ENCODE measurements around the gene HNRNPA0.

HNRNPA0 gene

DNA sequence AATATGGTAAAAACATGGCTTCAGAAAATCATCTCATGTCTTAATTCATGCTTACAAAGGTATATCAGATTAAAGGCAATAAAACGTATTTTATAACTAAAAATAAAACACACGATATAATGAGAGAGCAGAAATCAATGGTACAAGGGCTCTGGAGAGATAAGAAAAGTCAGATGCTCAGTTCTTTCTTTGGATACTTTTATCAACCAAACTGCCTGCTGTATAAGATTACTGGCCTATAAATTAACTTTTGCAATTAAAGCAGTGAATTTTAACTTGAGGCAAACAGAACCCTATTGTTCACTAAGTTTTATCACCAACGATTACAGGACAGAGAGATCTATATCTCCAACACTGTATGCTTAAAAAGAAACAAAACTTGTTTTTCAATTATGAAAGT, 42.1 kb upstream of the HNRNPA0 start:
- Histone ChIP-seq H4K20me1 (ENCODE audit: insufficient read depth, low read length) (no peaks in the 10 kb centered on the region), H3K4me2 (ENCODE audit: low read length) (no peak overlapping the region), H3K27ac (ENCODE audit: low read length) (no peak overlapping the region), H2AFZ (ENCODE audit: low read depth, low read length) (no peak overlapping the region), H3K9ac (ENCODE audit: low read length) (no peak overlapping the region), H3K4me1 (ENCODE audit: low read length) (peaks cover 9% of the 10 kb centered on the region), H3K36me3 (replicated peaks; ENCODE audit: low read depth, low read length) (no peaks in the 10 kb centered on the region), H3K27me3 (ENCODE audit: low read depth, low read length) (no peaks in the 10 kb centered on the region), H3K79me2 (ENCODE audit: low read length) (no peaks in the 10 kb centered on the region), H3K9me3 (ENCODE audit: insufficient read depth, low read length) (no peaks in the 10 kb centered on the region), H3K4me3 (ENCODE audit: low read length) (no peak overlapping the region)
- no peak for TF ChIP-seq EZH2phosphoT487 (IDR thresholded peaks at IDR 0.05; ENCODE audit: low read depth)
- TF ChIP-seq, protein P1, sequence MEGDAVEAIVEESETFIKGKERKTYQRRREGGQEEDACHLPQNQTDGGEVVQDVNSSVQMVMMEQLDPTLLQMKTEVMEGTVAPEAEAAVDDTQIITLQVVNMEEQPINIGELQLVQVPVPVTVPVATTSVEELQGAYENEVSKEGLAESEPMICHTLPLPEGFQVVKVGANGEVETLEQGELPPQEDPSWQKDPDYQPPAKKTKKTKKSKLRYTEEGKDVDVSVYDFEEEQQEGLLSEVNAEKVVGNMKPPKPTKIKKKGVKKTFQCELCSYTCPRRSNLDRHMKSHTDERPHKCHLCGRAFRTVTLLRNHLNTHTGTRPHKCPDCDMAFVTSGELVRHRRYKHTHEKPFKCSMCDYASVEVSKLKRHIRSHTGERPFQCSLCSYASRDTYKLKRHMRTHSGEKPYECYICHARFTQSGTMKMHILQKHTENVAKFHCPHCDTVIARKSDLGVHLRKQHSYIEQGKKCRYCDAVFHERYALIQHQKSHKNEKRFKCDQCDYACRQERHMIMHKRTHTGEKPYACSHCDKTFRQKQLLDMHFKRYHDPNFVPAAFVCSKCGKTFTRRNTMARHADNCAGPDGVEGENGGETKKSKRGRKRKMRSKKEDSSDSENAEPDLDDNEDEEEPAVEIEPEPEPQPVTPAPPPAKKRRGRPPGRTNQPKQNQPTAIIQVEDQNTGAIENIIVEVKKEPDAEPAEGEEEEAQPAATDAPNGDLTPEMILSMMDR (IDR thresholded peaks at IDR 0.05; ENCODE audit: low read depth, low read length) = no peak

DNA sequence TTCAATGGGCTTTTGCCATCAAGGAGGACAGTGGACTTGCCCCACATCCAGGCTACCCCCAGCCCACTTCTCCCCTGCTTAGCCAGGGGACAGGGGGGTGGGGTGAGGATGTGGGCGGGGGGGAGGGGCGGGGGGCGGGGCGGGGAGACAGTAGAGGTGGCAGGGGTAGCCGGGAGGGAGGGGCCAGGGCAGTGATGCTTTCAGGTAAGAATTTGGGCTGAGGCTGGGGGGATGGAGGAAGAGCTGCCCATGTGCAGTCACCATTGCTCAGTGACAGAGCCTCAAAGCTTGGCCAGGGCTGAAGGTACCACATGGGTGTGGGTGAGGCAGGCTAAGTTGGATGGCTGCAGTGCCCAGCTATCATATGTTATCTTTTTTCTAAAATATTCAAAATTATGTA, 40.7 kb upstream of the HNRNPA0 start:
- H3K79me2 ChIP-seq (ENCODE audit: low read length) = no peaks in the 10 kb centered on the region
- peaks cover 9% of the 10 kb centered on the region for H3K4me1 ChIP-seq (ENCODE audit: low read length)
- no peak overlapping the region for H3K27ac ChIP-seq (ENCODE audit: low read length)
- H3K4me2 ChIP-seq (ENCODE audit: low read length) = no peak overlapping the region
- no peaks in the 10 kb centered on the region for H4K20me1 ChIP-seq (ENCODE audit: insufficient read depth, low read length)
- no peak overlapping the region for H3K4me3 ChIP-seq (ENCODE audit: low read length)
- TF ChIP-seq, protein P1 (IDR thresholded peaks at IDR 0.05; ENCODE audit: low read depth, low read length) = no peak
- no peak for TF ChIP-seq EZH2phosphoT487 (IDR thresholded peaks at IDR 0.05; ENCODE audit: low read depth)
- H2AFZ ChIP-seq (ENCODE audit: low read depth, low read length) = no peak overlapping the region
- no peak overlapping the region for H3K9ac ChIP-seq (ENCODE audit: low read length)
- no peaks in the 10 kb centered on the region for H3K27me3 ChIP-seq (ENCODE audit: low read depth, low read length)
- no peaks in the 10 kb centered on the region for H3K9me3 ChIP-seq (ENCODE audit: insufficient read depth, low read length)
- H3K36me3 ChIP-seq (replicated peaks; ENCODE audit: low read depth, low read length) = no peaks in the 10 kb centered on the region

DNA sequence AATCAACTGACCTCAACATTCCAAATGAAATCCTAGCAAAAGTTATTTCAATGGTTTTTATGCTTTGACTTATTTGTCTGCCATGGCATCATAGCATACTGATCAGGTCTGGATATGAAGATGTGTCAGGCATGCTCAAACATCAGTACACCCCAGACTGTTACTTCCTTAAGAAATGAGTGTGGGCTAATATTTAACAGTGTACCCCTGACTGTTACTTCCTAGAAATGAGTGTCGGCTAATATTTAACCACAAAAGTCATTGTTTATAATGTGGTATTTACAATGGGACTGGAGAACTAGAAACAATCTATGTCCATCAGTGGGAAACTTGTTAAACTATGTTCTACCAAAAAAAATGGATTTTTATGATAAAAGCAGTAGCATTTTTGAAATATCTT, 38.1 kb upstream of the HNRNPA0 start:
- Histone ChIP-seq H2AFZ (ENCODE audit: low read depth, low read length) (no peak overlapping the region), H3K27me3 (ENCODE audit: low read depth, low read length) (no peaks in the 10 kb centered on the region), H3K4me3 (ENCODE audit: low read length) (no peak overlapping the region), H3K9me3 (ENCODE audit: insufficient read depth, low read length) (no peaks in the 10 kb centered on the region), H3K4me1 (ENCODE audit: low read length) (peaks cover 9% of the 10 kb centered on the region), H3K4me2 (ENCODE audit: low read length) (no peak overlapping the region), H3K36me3 (replicated peaks; ENCODE audit: low read depth, low read length) (no peaks in the 10 kb centered on the region), H3K79me2 (ENCODE audit: low read length) (no peaks in the 10 kb centered on the region), H3K9ac (ENCODE audit: low read length) (no peak overlapping the region), H3K27ac (ENCODE audit: low read length) (no peak overlapping the region), H4K20me1 (ENCODE audit: insufficient read depth, low read length) (no peaks in the 10 kb centered on the region)
- TF ChIP-seq EZH2phosphoT487 (IDR thresholded peaks at IDR 0.05; ENCODE audit: low read depth) = no peak
- TF ChIP-seq, protein P1 (IDR thresholded peaks at IDR 0.05; ENCODE audit: low read depth, low read length) = no peak

DNA sequence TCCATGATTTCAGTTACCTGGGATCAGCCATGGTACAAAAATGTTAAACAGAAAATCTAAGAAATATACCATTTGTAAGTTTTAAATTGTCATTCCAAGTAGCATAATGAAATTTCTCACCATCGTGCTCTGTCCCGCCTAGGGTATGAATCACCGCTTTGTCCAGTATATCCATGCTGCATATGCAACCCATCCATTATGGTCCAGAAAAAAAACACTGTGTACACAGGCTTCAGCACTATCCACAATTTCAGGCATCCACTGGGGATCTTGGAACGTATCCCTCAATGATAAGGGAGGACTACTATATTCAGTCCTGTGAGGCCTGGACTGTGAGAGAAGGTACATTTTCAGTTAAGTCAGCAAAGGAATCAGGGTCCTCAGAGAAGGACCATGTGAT, 37.6 kb upstream of the HNRNPA0 start:
- Histone ChIP-seq H3K36me3 (replicated peaks; ENCODE audit: low read depth, low read length) (no peaks in the 10 kb centered on the region), H4K20me1 (ENCODE audit: insufficient read depth, low read length) (no peaks in the 10 kb centered on the region), H3K79me2 (ENCODE audit: low read length) (no peaks in the 10 kb centered on the region), H3K27ac (ENCODE audit: low read length) (no peak overlapping the region), H2AFZ (ENCODE audit: low read depth, low read length) (no peak overlapping the region), H3K4me2 (ENCODE audit: low read length) (no peak overlapping the region), H3K4me1 (ENCODE audit: low read length) (peaks cover 9% of the 10 kb centered on the region), H3K4me3 (ENCODE audit: low read length) (no peak overlapping the region), H3K27me3 (ENCODE audit: low read depth, low read length) (no peaks in the 10 kb centered on the region), H3K9ac (ENCODE audit: low read length) (no peak overlapping the region), H3K9me3 (ENCODE audit: insufficient read depth, low read length) (no peaks in the 10 kb centered on the region)
- no peak for TF ChIP-seq EZH2phosphoT487 (IDR thresholded peaks at IDR 0.05; ENCODE audit: low read depth)
- TF ChIP-seq, protein P1 (IDR thresholded peaks at IDR 0.05; ENCODE audit: low read depth, low read length) = no peak

Measured in OCI-LY3 (cell line).